ENCODE results near the gene HIF1AN.

The HIF1AN gene

DNA sequence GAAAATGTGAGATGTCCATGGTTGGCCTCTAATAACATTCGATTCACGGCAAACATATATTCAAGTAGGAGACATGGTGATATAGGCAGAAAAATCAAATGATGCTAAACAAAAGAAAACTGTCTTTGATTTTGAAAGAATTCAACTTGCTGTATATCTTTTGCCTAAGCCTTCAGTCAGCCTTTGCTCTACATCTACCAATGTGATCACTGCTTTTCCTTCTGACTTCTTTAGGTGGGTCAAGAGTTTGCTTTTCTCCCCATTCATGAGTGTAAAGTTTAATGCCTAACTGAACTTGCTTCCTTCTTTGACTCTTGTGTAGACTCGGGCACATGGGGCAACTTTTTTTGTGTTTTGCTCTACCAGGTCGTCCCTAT is 417 bp upstream of the HIF1AN start:
- TF ChIP-seq, protein P1, sequence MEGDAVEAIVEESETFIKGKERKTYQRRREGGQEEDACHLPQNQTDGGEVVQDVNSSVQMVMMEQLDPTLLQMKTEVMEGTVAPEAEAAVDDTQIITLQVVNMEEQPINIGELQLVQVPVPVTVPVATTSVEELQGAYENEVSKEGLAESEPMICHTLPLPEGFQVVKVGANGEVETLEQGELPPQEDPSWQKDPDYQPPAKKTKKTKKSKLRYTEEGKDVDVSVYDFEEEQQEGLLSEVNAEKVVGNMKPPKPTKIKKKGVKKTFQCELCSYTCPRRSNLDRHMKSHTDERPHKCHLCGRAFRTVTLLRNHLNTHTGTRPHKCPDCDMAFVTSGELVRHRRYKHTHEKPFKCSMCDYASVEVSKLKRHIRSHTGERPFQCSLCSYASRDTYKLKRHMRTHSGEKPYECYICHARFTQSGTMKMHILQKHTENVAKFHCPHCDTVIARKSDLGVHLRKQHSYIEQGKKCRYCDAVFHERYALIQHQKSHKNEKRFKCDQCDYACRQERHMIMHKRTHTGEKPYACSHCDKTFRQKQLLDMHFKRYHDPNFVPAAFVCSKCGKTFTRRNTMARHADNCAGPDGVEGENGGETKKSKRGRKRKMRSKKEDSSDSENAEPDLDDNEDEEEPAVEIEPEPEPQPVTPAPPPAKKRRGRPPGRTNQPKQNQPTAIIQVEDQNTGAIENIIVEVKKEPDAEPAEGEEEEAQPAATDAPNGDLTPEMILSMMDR (IDR thresholded peaks at IDR 0.05; ENCODE audit: control insufficient read depth, insufficient read depth, low read depth, low read length, missing control alignments): no peak
- DNase-seq (ENCODE audit: low read depth): no peak
- H3K4me3 ChIP-seq (ENCODE audit: control insufficient read depth, low read depth, low read length): peak overlapping the region; percentile 13; the same call in 1 of the 2 replicates

- no peak for DNase-seq (ENCODE audit: low read depth)
- H3K4me3 ChIP-seq (ENCODE audit: control insufficient read depth, low read depth, low read length): no peak overlapping the region
- TF ChIP-seq, protein P1 (IDR thresholded peaks at IDR 0.05; ENCODE audit: control insufficient read depth, insufficient read depth, low read depth, low read length, missing control alignments): no peak
These were observed 1.7 kb downstream of the HIF1AN start for GRCh38 chr10:100537475-100537874.

GRCh38 chr10:100544950-100545349 is 9.2 kb downstream of the HIF1AN start:
- TF ChIP-seq, protein P1 (IDR thresholded peaks at IDR 0.05; ENCODE audit: control insufficient read depth, insufficient read depth, low read depth, low read length, missing control alignments): no peak
- no peak overlapping the region for H3K4me3 ChIP-seq (ENCODE audit: control insufficient read depth, low read depth, low read length)

GRCh38 chr10:100551196-100551595 is 15.5 kb downstream of the HIF1AN start:
- no peak overlapping the region for H3K4me3 ChIP-seq (ENCODE audit: control insufficient read depth, low read depth, low read length)
- DNase-seq (ENCODE audit: low read depth): no peak
- TF ChIP-seq, protein P1 (IDR thresholded peaks at IDR 0.05; ENCODE audit: control insufficient read depth, insufficient read depth, low read depth, low read length, missing control alignments): no peak

More at GRCh38 chr10:100544950-100545349, 9.2 kb downstream of the HIF1AN start:
- DNase-seq (ENCODE audit: low read depth): no peak

DNA sequence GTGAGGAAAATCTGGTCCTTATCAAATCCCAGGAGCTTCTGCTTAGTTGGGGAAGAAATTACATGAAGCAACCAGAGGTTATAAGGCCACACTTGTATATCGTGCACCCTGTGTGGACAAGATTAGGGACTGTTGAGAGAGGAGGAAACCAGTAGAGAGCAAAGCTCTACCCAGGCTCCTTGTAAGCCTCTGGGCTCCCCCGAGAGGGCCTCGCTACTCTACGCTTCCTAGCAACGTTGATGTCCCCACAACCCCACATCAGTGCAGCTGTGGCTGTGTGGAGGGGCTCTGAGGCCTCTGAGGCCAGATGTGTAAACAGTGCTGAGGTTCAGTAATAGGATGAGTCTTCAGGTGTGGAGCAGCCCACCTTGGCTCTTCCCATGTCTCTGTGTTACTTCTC is 16.0 kb downstream of the HIF1AN start:
- no peak for DNase-seq (ENCODE audit: low read depth)
- no peak overlapping the region for H3K4me3 ChIP-seq (ENCODE audit: control insufficient read depth, low read depth, low read length)
- TF ChIP-seq, protein P1 (IDR thresholded peaks at IDR 0.05; ENCODE audit: control insufficient read depth, insufficient read depth, low read depth, low read length, missing control alignments): no peak

GRCh38 chr10:100553929-100554328 is 18.2 kb downstream of the HIF1AN start:
- no peak overlapping the region for H3K4me3 ChIP-seq (ENCODE audit: control insufficient read depth, low read depth, low read length)
- TF ChIP-seq, protein P1 (IDR thresholded peaks at IDR 0.05; ENCODE audit: control insufficient read depth, insufficient read depth, low read depth, low read length, missing control alignments): no peak
- no peak for DNase-seq (ENCODE audit: low read depth)

DNA sequence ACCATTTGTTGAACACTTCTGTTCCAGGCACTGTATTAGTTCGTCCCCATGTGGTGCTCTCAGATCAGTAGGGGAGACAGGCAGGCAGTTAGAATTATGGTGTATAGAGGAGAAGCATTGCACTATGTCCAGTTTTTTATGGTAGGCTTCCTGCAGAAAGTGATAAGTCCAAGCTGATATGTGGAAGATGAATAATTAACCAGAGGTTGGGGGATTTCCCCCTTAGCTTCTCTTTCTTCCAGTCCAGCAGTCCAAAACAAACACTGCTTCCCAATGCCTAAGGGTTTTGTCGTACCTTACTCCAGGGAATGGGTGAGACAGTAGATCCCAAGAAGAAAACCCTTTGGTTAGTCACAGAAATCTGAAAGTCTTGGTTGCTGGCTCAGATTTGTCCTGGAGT is 19.2 kb downstream of the HIF1AN start:
- H3K4me3 ChIP-seq (ENCODE audit: control insufficient read depth, low read depth, low read length): no peak overlapping the region
- DNase-seq (ENCODE audit: low read depth): no peak
- TF ChIP-seq, protein P1 (IDR thresholded peaks at IDR 0.05; ENCODE audit: control insufficient read depth, insufficient read depth, low read depth, low read length, missing control alignments): no peak
